Neural progenitor cell (in vitro differentiated cells): ENCODE data around the gene SUPT4H1. TPM values are rescaled to one million over a fixed set of nuclear protein-coding genes. Genes with fewer than 3 reads are reported as not detected.
"Not testable (repeated sequence)": the region's sequence is repeated elsewhere in the genome, so short reads cannot be mapped to it uniquely, and the experiment has no call there.

Experiments
- DNase-seq: peaks from one replicate; pipeline ENCODE4 v3.0.0-alpha.2; 2016; ENCODE audit warnings: low spot score
- H2AFZ ChIP-seq: fragments of 200-600 bp; sonication (generic); replicated peaks from 2 replicates; pipeline ENCODE4 v1.6.1; 2016; ENCODE audit warnings: antibody characterized with exemption
- H3F3A ChIP-seq: fragments of 200-600 bp; sonication (generic); 2 replicates; pipeline ENCODE4 v1.6.1; 2016; ENCODE audit warnings: antibody characterized with exemption, low read depth
- H3K27ac ChIP-seq: fragments of 200-600 bp; sonication (generic); 2 replicates; pipeline ENCODE4 v1.5.1; 2016; ENCODE audit warnings: mild to moderate bottlenecking
- H3K27me3 ChIP-seq: fragments of 200-600 bp; sonication (generic); 2 replicates; pipeline ENCODE4 v1.6.1; 2016; ENCODE audit warnings: mild to moderate bottlenecking, moderate library complexity
- H3K36me3 ChIP-seq: fragments of 200-600 bp; sonication (generic); 2 replicates; pipeline ENCODE4 v1.5.1; 2016
- H3K4me1 ChIP-seq: fragments of 200-600 bp; sonication (generic); 2 replicates; pipeline ENCODE4 v1.6.1; 2016; ENCODE audit warnings: mixed run types
- H3K4me2 ChIP-seq: fragments of 200-600 bp; sonication (generic); 2 replicates; pipeline ENCODE4 v1.6.1; 2016
- H3K4me3 ChIP-seq: fragments of 200-600 bp; sonication (generic); 2 replicates; pipeline ENCODE4 v1.5.1; 2016
- H3K79me2 ChIP-seq: fragments of 200-600 bp; sonication (generic); 2 replicates; pipeline ENCODE4 v1.6.1; 2016; ENCODE audit warnings: low read depth
- H3K9ac ChIP-seq: fragments of 200-600 bp; sonication (generic); 2 replicates; pipeline ENCODE4 v1.6.1; 2016
- H3K9me3 ChIP-seq: fragments of 200-600 bp; sonication (generic); 2 replicates; pipeline ENCODE4 v1.5.1; 2016; ENCODE audit warnings: low read depth
- H4K20me1 ChIP-seq: fragments of 200-600 bp; sonication (generic); 2 replicates; pipeline ENCODE4 v1.6.1; 2016; ENCODE audit warnings: low read depth
- H3K27ac Mint-ChIP-seq: 3 replicates; pipeline ENCODE4 v1.8.0; 2021; ENCODE audit warnings: mixed read lengths
- H3K27me3 Mint-ChIP-seq: 2 replicates; pipeline ENCODE4 v1.8.0; 2022; ENCODE audit warnings: low read depth, mild to moderate bottlenecking, inconsistent platforms, moderate library complexity, mixed read lengths; ENCODE audit not compliant: insufficient read depth
- H3K36me3 Mint-ChIP-seq: 3 replicates; pipeline ENCODE4 v1.8.0; 2021; ENCODE audit warnings: mixed read lengths
- H3K4me1 Mint-ChIP-seq: 3 replicates; pipeline ENCODE4 v1.8.0; 2021; ENCODE audit warnings: mixed read lengths
- H3K4me3 Mint-ChIP-seq: 3 replicates; pipeline ENCODE4 v1.8.0; 2021; ENCODE audit warnings: mild to moderate bottlenecking, moderate library complexity, mixed read lengths
- H3K9me3 Mint-ChIP-seq: 3 replicates; pipeline ENCODE4 v1.8.0; 2020; ENCODE audit warnings: mixed read lengths
- EZH2 ChIP-seq: fragments of 200-600 bp; sonication (generic); IDR thresholded peaks from 2 replicates; pipeline ENCODE4 v1.6.1; 2017; ENCODE audit warnings: antibody characterized with exemption, mild to moderate bottlenecking, moderate library complexity
- EZH2phosphoT487 ChIP-seq: fragments of 200-600 bp; sonication (generic); IDR thresholded peaks from 2 replicates; pipeline ENCODE4 v1.6.1; 2017; ENCODE audit warnings: antibody characterized with exemption
- total RNA-seq: library from RNA; depleted of rRNA; stranded (reverse); fragments of >200 nt; gene quantifications from 2 replicates; pipeline ENCODE4 v1.2.3, GENCODE V29; 2015; ENCODE audit warnings: low replicate concordance
- TF ChIP-seq, protein P1 (sequence below): fragments of 200-600 bp; sonication (generic); IDR thresholded peaks from 2 replicates; pipeline ENCODE4 v1.5.1; 2017; ENCODE audit warnings: antibody characterized with exemption, mild to moderate bottlenecking

The SUPT4H1 gene
- total RNA-seq, 1 donor from 2014 or later: 103 TPM

DNA sequence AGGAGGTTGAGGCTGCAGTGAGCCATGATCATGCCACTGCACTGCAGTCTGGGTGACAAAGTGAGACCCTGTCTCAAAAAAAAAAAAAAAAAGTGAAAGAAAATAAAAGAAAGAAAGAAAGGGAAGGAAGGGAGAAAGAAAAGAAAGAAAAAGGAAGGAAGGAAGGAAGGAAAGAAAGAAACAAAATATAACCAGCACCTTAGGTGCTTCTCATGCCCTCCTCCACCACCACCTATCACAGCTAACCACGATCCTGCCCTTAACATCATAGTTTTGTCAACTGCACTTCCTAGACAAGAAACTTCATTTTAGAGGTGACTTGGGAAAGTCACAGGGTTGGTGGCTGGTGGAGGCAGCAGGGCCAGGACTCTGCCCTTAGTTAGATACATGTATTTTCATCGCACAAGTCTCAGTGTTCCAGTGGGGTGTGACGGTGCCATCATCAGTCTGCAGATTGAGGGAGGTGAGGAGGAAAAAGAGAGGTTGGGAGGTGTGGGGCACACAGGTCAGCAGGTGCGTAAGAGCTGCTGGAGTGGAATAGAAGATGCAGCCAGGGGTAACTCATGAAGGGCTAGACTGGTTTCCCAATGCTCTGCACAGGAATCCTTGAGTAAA, 10.0 kb downstream of the SUPT4H1 start:
- Mint-ChIP-seq H3K4me3 (no peak overlapping the region), H3K9me3 (no peaks in the 10 kb centered on the region), H3K4me1 (peaks cover 23% of the 10 kb centered on the region), H3K36me3 (peaks cover 3% of the 10 kb centered on the region), H3K27me3 (peaks cover 6% of the 10 kb centered on the region), H3K27ac (no peak overlapping the region)
- Histone ChIP-seq H3K27me3 (no peaks in the 10 kb centered on the region), H3K36me3 (no peaks in the 10 kb centered on the region), H4K20me1 (no peaks in the 10 kb centered on the region), H3K79me2 (no peaks in the 10 kb centered on the region), H3K4me2 (no peak overlapping the region), H3K27ac (no peak overlapping the region), H3F3A (peaks cover 5% of the 10 kb centered on the region), H2AFZ (no peak overlapping the region), H3K9ac (no peak overlapping the region), H3K4me1 (peaks cover 18% of the 10 kb centered on the region), H3K9me3 (no peaks in the 10 kb centered on the region), H3K4me3 (no peak overlapping the region)
- TF ChIP-seq EZH2 (no peak), EZH2phosphoT487 (no peak)
- TF ChIP-seq, protein P1, sequence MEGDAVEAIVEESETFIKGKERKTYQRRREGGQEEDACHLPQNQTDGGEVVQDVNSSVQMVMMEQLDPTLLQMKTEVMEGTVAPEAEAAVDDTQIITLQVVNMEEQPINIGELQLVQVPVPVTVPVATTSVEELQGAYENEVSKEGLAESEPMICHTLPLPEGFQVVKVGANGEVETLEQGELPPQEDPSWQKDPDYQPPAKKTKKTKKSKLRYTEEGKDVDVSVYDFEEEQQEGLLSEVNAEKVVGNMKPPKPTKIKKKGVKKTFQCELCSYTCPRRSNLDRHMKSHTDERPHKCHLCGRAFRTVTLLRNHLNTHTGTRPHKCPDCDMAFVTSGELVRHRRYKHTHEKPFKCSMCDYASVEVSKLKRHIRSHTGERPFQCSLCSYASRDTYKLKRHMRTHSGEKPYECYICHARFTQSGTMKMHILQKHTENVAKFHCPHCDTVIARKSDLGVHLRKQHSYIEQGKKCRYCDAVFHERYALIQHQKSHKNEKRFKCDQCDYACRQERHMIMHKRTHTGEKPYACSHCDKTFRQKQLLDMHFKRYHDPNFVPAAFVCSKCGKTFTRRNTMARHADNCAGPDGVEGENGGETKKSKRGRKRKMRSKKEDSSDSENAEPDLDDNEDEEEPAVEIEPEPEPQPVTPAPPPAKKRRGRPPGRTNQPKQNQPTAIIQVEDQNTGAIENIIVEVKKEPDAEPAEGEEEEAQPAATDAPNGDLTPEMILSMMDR: no peak
- DNase-seq: no peak

DNA sequence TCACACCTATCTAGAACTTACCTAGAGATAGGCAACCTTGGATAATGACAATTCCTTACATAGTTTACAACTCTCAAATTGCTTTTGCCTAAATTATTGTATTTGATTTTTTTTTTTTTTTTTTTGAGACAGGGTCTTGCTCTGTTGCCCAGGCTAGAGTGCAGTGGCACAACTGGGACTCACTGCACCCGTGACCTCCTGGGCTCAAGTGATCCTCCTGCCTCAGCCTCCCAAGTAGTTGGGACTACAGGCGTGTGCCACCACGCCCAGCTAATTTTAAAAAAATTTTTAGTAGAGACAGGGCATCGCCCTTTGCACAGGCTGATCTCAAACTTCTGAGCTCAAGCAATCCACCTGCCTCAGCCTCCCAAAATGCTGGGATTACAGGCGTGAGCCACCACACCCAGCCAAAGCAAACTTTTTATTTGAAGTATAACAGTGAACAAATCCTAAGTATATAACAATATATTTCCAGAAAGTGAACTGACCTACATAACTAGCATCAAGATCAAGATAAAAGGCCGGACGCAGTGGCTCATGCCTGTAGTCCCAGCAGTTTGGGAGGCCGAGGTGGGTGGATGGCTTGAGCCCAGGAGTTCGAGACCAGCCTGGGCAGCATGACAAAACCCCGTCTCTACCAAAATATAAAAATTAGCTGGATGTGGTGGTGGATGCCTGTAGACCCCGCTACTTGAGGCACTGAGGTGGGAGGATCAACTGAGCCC, 10.7 kb downstream of the SUPT4H1 start:
- H3K27ac Mint-ChIP-seq, H3K27ac ChIP-seq, H3K9me3 ChIP-seq, H3K79me2 ChIP-seq, H3K9ac ChIP-seq, H3K4me2 ChIP-seq, H3K9me3 Mint-ChIP-seq, H3F3A ChIP-seq, H3K27me3 ChIP-seq, H3K36me3 ChIP-seq, DNase-seq, H2AFZ ChIP-seq, H4K20me1 ChIP-seq, H3K4me3 Mint-ChIP-seq, H3K4me3 ChIP-seq, H3K36me3 Mint-ChIP-seq, H3K27me3 Mint-ChIP-seq: not testable (repeated sequence)
- peaks cover 18% of the 10 kb centered on the region for H3K4me1 ChIP-seq
- peaks cover 30% of the 10 kb centered on the region for H3K4me1 Mint-ChIP-seq

GRCh38 chr17:58340405-58340876, 11.6 kb downstream of the SUPT4H1 start:
- TF ChIP-seq EZH2phosphoT487 (no peak), EZH2 (no peak)
- TF ChIP-seq, protein P1: no peak
- H4K20me1 ChIP-seq: no peaks in the 10 kb centered on the region
- H3F3A ChIP-seq: peaks cover 5% of the 10 kb centered on the region
- no peak overlapping the region for H2AFZ ChIP-seq
- no peaks in the 10 kb centered on the region for H3K27me3 ChIP-seq
- no peaks in the 10 kb centered on the region for H3K36me3 ChIP-seq
- H3K4me1 ChIP-seq: peaks cover 18% of the 10 kb centered on the region
- H3K79me2 ChIP-seq: no peaks in the 10 kb centered on the region
- Mint-ChIP-seq H3K4me3 (no peak overlapping the region), H3K4me1 (peaks cover 31% of the 10 kb centered on the region), H3K36me3 (peaks cover 3% of the 10 kb centered on the region), H3K27me3 (peaks cover 8% of the 10 kb centered on the region), H3K27ac (no peak overlapping the region), H3K9me3 (peaks cover 2% of the 10 kb centered on the region)
- no peak overlapping the region for H3K4me2 ChIP-seq
- DNase-seq: no peak
- H3K27ac ChIP-seq: no peak overlapping the region
- no peak overlapping the region for H3K4me3 ChIP-seq
- H3K9me3 ChIP-seq: no peaks in the 10 kb centered on the region
- H3K9ac ChIP-seq: no peak overlapping the region
